NCI-H82 treated with DMSO at 0.1 percent for 48 hours (cell line): Measurements from ENCODE around the gene MTHFD1L.

Experiments used
- DNase-seq: peaks from one replicate; lab custom pipeline; 2025; ENCODE audit not compliant: unreplicated experiment; lab: John Stamatoyannopoulos, UW

Gene MTHFD1L

GRCh38 chr6:150931405-150931804 lies 65.9 kb downstream of the MTHFD1L start:
- no peak for DNase-seq

GRCh38 chr6:150932996-150933395 lies 67.5 kb downstream of the MTHFD1L start:
- no peak for DNase-seq

- no peak for DNase-seq
Measured at GRCh38 chr6:150934380-150934779, 68.9 kb downstream of the MTHFD1L start.

- DNase-seq: no peak
Measured at GRCh38 chr6:150936021-150936555, 70.6 kb downstream of the MTHFD1L start.

GRCh38 chr6:150937132-150937906 lies 71.8 kb downstream of the MTHFD1L start:
- no peak for DNase-seq

- no peak for DNase-seq
Measured at GRCh38 chr6:150939399-150939798, 73.9 kb downstream of the MTHFD1L start.

GRCh38 chr6:150940941-150941340 lies 75.4 kb downstream of the MTHFD1L start:
- no peak for DNase-seq

- no peak for DNase-seq
Measured at GRCh38 chr6:150949526-150949925, 84.0 kb downstream of the MTHFD1L start.

- DNase-seq: no peak
Measured at GRCh38 chr6:150953851-150954250, 88.3 kb downstream of the MTHFD1L start.

GRCh38 chr6:150959166-150959565 lies 93.7 kb downstream of the MTHFD1L start:
- DNase-seq: no peak

- DNase-seq: no peak
Measured at GRCh38 chr6:150962436-150962835, 96.9 kb downstream of the MTHFD1L start.

- DNase-seq: no peak
Measured at GRCh38 chr6:150964765-150965164, 99.3 kb downstream of the MTHFD1L start.

GRCh38 chr6:150966786-150967185 lies 101.3 kb downstream of the MTHFD1L start:
- no peak for DNase-seq

GRCh38 chr6:150967381-150967780 lies 101.9 kb downstream of the MTHFD1L start:
- no peak for DNase-seq

GRCh38 chr6:150967910-150968309 lies 102.4 kb downstream of the MTHFD1L start:
- DNase-seq: no peak

GRCh38 chr6:150969901-150970300 lies 104.4 kb downstream of the MTHFD1L start:
- no peak for DNase-seq

GRCh38 chr6:150971219-150971618 lies 105.7 kb downstream of the MTHFD1L start:
- no peak for DNase-seq

GRCh38 chr6:150975136-150975535 lies 109.6 kb downstream of the MTHFD1L start:
- no peak for DNase-seq

- DNase-seq: no peak
Measured at GRCh38 chr6:150977281-150977680, 111.8 kb downstream of the MTHFD1L start.

GRCh38 chr6:150978624-150979023 lies 113.1 kb downstream of the MTHFD1L start:
- no peak for DNase-seq

- no peak for DNase-seq
Measured at GRCh38 chr6:150979826-150980350, 114.4 kb downstream of the MTHFD1L start.

- no peak for DNase-seq
Measured at GRCh38 chr6:150981095-150981494, 115.6 kb downstream of the MTHFD1L start.

- no peak for DNase-seq
Measured at GRCh38 chr6:150981669-150982068, 116.2 kb downstream of the MTHFD1L start.
